A204.1 (cell line): ENCODE data around the gene CHRM3.
A peak's percentile ranks its signal among the peaks of the same experiment; 100 is the strongest.
"Not testable (repeated sequence)": the region's sequence is repeated elsewhere in the genome, so short reads cannot be mapped to it uniquely, and the experiment has no call there.

Experiments
- FAIRE-seq: peaks from 2 replicates; lab custom pipeline; 2012; peaks lifted over from hg19 to GRCh38; lab: Jason Lieb, UNC

CHRM3 gene

GRCh38 chr1:239386453-239387303 lies at the start of gene CHRM3:
Gene CHRM3, plus strand, starts transcription at chr1:239386568. Its CDS starts 520,884 bp downstream, at chr1:239907452.
- FAIRE-seq: peak; percentile 86

- FAIRE-seq: no peak
Measured at GRCh38 chr1:239337799-239338430, 48.5 kb upstream of the CHRM3 start.

GRCh38 chr1:239347776-239348175 lies 38.6 kb upstream of the CHRM3 start:
- FAIRE-seq: no peak

GRCh38 chr1:239348635-239349353 lies 37.6 kb upstream of the CHRM3 start:
- FAIRE-seq: no peak

GRCh38 chr1:239349699-239350098 lies 36.7 kb upstream of the CHRM3 start:
- FAIRE-seq: no peak

GRCh38 chr1:239353536-239353935 lies 32.8 kb upstream of the CHRM3 start:
- no peak for FAIRE-seq

- FAIRE-seq: no peak
Measured at GRCh38 chr1:239354231-239354630, 32.1 kb upstream of the CHRM3 start.

GRCh38 chr1:239357867-239358266 lies 28.5 kb upstream of the CHRM3 start:
- no peak for FAIRE-seq

GRCh38 chr1:239361403-239361802 lies 25.0 kb upstream of the CHRM3 start:
- no peak for FAIRE-seq

GRCh38 chr1:239363930-239364329 lies 22.4 kb upstream of the CHRM3 start:
- no peak for FAIRE-seq

GRCh38 chr1:239367196-239367810 lies 19.1 kb upstream of the CHRM3 start:
- no peak for FAIRE-seq

GRCh38 chr1:239368436-239369109 lies 17.8 kb upstream of the CHRM3 start:
- FAIRE-seq: no peak

GRCh38 chr1:239370869-239371268 lies 15.5 kb upstream of the CHRM3 start:
- not testable (repeated sequence) for FAIRE-seq

GRCh38 chr1:239382666-239383065 lies 3.7 kb upstream of the CHRM3 start:
- no peak for FAIRE-seq

- FAIRE-seq: no peak
Measured at GRCh38 chr1:239383714-239384113, 2.7 kb upstream of the CHRM3 start.

- FAIRE-seq: no peak
Measured at GRCh38 chr1:239387304-239388158, 1.2 kb downstream of the CHRM3 start.

- FAIRE-seq: no peak
Measured at GRCh38 chr1:239388159-239388485, 1.8 kb downstream of the CHRM3 start.

GRCh38 chr1:239388578-239388977 lies 2.2 kb downstream of the CHRM3 start:
- no peak for FAIRE-seq

- no peak for FAIRE-seq
Measured at GRCh38 chr1:239389703-239390102, 3.3 kb downstream of the CHRM3 start.

- no peak for FAIRE-seq
Measured at GRCh38 chr1:239392271-239392670, 5.9 kb downstream of the CHRM3 start.

GRCh38 chr1:239394107-239394506 lies 7.7 kb downstream of the CHRM3 start:
- FAIRE-seq: no peak
